WERI-Rb-1 (cell line): ENCODE measurements around the gene EIF1AD.

Experiments used
- DNase-seq: peaks from one replicate; pipeline ENCODE4 v3.0.0-alpha.2; 2020
- H3K27ac ChIP-seq: fragments of 250-450 bp; sonication (Bioruptor Pico); 2 replicates; pipeline ENCODE4 v1.5.1; 2020; ENCODE audit warnings: mild to moderate bottlenecking, moderate library complexity
- H3K27me3 ChIP-seq: fragments of 250-450 bp; sonication (Bioruptor Pico); 2 replicates; pipeline ENCODE4 v1.5.1; 2021; ENCODE audit warnings: mild to moderate bottlenecking, low read depth, moderate library complexity; ENCODE audit not compliant: insufficient read depth, severe bottlenecking
- H3K36me3 ChIP-seq: fragments of 250-450 bp; sonication (Bioruptor Pico); 2 replicates; pipeline ENCODE4 v1.5.1; 2020; ENCODE audit warnings: mild to moderate bottlenecking, moderate library complexity
- H3K4me3 ChIP-seq: 2 replicates; pipeline ENCODE4 v1.5.1; 2011; ENCODE audit warnings: low read depth, mild to moderate bottlenecking, control low read depth, low read length
- H3K9me3 ChIP-seq: fragments of 250-450 bp; sonication (Bioruptor Pico); 2 replicates; pipeline ENCODE4 v1.5.1; 2021; ENCODE audit warnings: mild to moderate bottlenecking, moderate library complexity; ENCODE audit not compliant: severe bottlenecking
- CTCF ChIP-seq: IDR thresholded peaks from 2 replicates; pipeline ENCODE4 v1.5.1; 2011; ENCODE audit warnings: low read depth, mild to moderate bottlenecking, control low read depth, inconsistent platforms, low read length

The EIF1AD gene

GRCh38 chr11:65962141-65962564 lies 39.8 kb downstream of the EIF1AD start:
- Histone ChIP-seq H3K9me3 (no peaks in the 10 kb centered on the region), H3K36me3 (peaks cover 35% of the 10 kb centered on the region), H3K4me3 (peak overlapping the region; percentile 83), H3K27me3 (no peaks in the 10 kb centered on the region), H3K27ac (peak overlapping the region; percentile 89)
- no peak for TF ChIP-seq CTCF
- DNase-seq, result no peak

- H3K9me3 ChIP-seq, result no peaks in the 10 kb centered on the region
- TF ChIP-seq CTCF, result no peak
- peak; percentile 98 for DNase-seq
- H3K27ac ChIP-seq, result peak within 1 kb of the TSS; percentile 89
- H3K4me3 ChIP-seq, result peak within 1 kb of the TSS; percentile 83
- H3K36me3 ChIP-seq, result peaks cover 29% of the 10 kb centered on the region
- no peaks in the 10 kb centered on the region for H3K27me3 ChIP-seq
Observed at GRCh38 chr11:65961267-65962140, 40.5 kb downstream of the EIF1AD start, which contains the start of gene SART1. TSS of gene SART1 (plus strand) at chr11:65961734. CDS start at chr11:65961781, 47 bp downstream.

- DNase-seq, result no peak
- H3K27me3 ChIP-seq, result no peaks in the 10 kb centered on the region
- peaks cover 22% of the 10 kb centered on the region for H3K36me3 ChIP-seq
- H3K4me3 ChIP-seq, result peak overlapping the region; percentile 83
- H3K9me3 ChIP-seq, result no peaks in the 10 kb centered on the region
- no peak for TF ChIP-seq CTCF
- peak overlapping the region; percentile 89 for H3K27ac ChIP-seq
Observed at GRCh38 chr11:65960824-65961266, 41.1 kb downstream of the EIF1AD start.

- TF ChIP-seq CTCF, result no peak
- H3K36me3 ChIP-seq, result peaks cover 3% of the 10 kb centered on the region
- no peak overlapping the region for H3K4me3 ChIP-seq
- H3K9me3 ChIP-seq, result no peaks in the 10 kb centered on the region
- H3K27ac ChIP-seq, result no peak overlapping the region
- H3K27me3 ChIP-seq, result no peaks in the 10 kb centered on the region
- DNase-seq, result no peak
Observed at GRCh38 chr11:65958774-65959420, 43.1 kb downstream of the EIF1AD start.

- Histone ChIP-seq H3K4me3 (no peak overlapping the region), H3K36me3 (no peaks in the 10 kb centered on the region; the same call in 1 of the 2 replicates), H3K9me3 (no peaks in the 10 kb centered on the region), H3K27ac (no peak overlapping the region), H3K27me3 (no peaks in the 10 kb centered on the region)
- DNase-seq, result no peak
- TF ChIP-seq CTCF, result no peak
Observed at GRCh38 chr11:65958291-65958690, 43.7 kb downstream of the EIF1AD start.
